HG02938 (cell line): ENCODE data around the gene TRPM2.
"Not testable (repeated sequence)": the region's sequence is repeated elsewhere in the genome, so short reads cannot be mapped to it uniquely, and the experiment has no call there.

Experiments used
- ATAC-seq: cut with Tn5 transposase; IDR thresholded peaks from one replicate; pipeline ENCODE4 v1.9.1; 2021; ENCODE audit warnings: mild to moderate bottlenecking, moderate library complexity; ENCODE audit not compliant: unreplicated experiment

TRPM2 gene

DNA sequence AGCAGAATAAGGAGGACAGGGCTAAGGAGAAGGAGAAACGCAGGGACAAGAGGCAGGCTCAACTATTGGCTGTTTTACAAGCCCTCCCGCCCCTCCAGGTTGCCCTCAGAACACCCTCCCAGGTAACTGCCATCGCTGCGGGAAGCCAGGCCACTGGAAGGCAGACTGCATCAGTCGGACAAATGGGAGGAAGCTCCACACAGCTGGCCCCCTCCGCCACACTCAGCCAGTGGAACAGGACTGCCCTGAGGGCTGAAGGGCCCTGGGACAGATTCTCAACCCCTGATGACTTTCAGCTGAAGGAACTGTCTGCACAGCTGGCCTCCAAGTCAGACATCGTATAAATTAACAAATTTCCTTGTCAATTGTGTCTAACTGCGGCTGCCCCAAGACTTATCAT is 123.7 kb downstream of the TRPM2 start:
- no peak for ATAC-seq

DNA sequence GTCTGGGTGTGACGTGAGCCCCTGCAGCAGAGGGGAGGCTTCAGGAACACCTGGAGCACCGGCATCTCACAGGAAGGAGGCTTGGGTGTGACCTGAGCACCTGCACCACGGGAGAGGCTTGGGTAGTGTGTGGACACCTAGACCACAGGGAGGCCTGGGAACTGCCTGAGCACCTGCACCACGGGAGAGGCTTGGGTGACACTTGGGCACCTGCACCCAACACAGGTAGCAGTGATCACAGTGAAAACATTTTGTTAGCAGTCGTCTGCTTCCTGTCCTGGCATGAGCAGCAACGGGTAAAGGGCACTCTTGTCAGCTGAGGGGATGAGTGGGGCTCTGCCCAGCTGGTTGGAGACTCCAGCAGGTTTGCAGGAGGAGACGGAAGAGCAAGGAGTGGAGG is 124.3 kb downstream of the TRPM2 start:
- no peak for ATAC-seq

DNA sequence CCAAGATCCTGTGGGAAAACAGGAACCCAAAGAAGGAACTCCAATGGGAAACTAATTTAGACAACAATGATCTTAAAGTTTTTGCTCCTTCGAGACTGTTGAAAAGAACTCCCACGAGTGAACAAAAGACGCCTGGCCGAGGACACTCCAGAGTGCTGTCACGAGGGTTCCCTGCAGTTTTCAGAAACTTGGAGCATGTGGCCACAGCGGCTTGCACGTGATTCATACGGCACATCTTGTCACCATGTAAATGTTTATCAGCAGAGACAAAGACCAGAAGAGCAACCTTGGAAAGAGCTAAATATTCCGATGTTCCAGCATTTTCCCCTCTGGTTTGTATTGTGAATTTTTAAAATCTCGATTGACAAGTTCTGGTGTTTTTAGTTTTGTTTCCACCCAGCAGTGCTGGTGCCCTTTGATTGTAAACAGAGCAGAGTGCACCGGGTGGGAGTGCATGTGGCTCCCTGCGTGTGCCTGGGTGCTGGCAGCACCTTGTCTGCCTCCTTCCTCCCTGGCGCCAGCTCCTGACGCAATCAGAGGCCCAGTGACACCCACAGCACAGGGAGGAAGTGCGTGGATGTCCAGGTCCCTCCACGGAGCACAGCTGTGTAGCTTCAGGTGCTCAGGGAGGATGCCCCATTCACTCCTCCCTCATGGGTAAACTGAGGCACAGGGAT is 124.8 kb downstream of the TRPM2 start:
- no peak for ATAC-seq

DNA sequence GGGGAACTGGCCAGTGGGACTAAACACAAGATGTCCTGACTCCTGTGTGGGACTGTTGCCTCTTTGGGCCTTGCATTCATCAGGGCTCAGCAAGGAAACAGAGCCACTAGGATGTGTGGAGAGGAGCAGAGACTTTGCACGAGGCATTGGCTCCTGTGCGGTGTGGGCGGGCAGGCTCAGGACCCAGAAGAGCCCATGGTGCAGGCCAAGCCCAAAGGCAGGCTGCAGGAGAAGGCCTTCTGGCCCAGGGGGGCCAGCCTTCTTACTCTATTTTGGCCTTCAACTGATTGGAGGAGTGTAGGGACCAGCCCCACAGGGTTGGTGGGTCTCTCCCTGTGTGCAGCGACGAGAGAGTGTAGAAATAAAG is 125.4 kb downstream of the TRPM2 start:
- no peak for ATAC-seq

DNA sequence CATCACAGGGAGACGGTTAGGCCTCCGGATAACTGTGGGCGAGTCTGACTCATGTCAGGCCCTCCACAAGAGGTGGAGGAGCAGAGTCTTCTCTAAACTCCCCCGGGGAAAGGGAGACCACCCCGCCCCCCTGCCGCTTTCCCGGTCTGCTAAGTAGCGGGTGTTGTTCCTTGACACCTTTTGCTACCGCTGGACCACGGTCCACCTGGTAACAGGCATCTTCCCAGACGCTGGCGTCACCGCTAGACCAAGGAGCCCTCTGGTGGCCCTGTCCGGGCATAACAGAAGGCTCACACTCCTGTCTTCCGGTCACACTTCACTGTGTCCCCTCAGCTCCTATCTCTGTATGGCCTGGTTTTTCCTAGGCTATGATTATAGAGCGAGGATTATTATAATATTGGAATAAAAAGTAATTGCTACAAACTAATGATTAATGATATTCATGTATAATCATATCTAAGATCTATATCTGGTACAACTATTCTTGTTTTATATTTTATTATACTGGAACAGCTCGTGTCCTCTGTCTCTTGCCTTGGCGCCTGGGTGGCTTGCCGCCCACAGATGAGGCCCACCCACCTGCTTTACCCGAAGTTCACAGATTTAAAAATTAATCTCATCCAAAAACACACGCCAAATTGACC is 126.3 kb downstream of the TRPM2 start:
- not testable (repeated sequence) for ATAC-seq

DNA sequence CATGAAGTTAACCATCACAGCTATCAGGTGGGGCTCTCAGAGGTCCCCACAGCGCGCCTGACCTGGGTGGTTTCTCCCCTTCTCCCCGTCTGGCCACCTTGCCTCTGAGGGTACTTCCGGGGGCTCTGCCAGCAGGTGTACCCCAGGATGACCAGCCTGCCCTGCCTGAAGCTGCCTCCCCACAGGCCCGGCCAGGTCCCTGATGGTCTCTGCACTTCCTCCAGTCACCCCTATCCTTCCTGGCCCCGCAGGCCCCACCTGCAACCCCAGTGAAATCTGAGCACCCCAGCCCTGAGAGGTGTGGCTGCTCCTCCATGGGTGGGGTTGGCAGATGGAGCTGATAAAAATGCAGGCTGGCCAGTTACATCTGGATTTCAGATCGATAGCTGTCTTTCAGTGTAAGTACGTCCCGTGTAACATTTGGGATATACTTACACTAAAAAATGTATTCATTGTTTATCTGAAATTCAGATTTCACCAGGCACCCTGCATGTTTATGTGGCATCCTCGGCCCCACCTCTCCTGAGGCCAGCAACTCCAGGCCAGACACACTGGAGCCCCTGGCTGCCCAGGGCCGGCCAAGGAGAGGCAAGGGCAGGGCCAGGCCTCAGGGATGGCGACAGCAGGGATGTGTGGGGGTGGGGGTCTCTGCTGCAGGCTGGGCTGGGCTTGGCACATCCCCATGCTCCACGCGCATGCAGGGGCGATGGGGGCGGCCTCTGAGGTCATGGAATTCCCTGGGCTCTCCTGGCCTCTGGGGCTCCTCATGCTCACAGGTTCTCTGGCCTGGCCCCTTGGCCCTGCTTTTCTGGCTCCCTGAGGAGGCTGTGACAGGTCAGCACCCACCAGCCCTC is 127.0 kb downstream of the TRPM2 start:
- no peak for ATAC-seq

DNA sequence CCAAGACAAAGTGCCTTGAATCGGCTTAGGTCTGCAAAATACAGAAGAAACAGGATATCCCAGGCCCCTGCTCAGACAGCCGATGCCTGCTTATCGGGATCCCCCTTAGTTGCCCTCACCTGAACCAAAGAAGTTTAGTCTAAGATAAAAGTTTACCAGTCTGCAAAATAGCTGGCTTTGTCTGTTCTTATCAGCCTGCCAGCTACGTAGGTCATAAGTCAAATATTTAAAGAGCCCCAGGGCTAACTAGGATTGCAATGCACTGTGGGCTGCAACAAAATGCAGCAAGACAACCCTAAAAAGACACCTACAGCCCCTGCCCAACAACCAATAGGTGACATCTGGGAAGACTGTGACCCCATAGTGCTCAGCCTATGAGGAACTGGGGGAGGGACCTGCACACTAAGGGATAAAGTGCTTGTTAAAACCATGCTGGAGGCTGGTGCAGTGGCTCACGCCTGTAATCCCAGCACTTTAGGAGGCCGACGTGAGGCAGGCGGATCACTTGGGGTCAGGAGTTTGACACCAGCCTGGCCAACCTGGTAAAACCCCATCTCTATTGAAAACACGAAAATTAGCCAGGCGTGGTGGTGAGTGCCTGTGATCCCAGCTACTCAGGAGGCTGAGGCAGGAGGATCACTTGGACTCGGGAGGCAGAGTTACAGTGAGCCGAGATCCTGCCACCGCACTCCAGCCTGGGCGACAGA is 129.3 kb downstream of the TRPM2 start:
- no peak for ATAC-seq

DNA sequence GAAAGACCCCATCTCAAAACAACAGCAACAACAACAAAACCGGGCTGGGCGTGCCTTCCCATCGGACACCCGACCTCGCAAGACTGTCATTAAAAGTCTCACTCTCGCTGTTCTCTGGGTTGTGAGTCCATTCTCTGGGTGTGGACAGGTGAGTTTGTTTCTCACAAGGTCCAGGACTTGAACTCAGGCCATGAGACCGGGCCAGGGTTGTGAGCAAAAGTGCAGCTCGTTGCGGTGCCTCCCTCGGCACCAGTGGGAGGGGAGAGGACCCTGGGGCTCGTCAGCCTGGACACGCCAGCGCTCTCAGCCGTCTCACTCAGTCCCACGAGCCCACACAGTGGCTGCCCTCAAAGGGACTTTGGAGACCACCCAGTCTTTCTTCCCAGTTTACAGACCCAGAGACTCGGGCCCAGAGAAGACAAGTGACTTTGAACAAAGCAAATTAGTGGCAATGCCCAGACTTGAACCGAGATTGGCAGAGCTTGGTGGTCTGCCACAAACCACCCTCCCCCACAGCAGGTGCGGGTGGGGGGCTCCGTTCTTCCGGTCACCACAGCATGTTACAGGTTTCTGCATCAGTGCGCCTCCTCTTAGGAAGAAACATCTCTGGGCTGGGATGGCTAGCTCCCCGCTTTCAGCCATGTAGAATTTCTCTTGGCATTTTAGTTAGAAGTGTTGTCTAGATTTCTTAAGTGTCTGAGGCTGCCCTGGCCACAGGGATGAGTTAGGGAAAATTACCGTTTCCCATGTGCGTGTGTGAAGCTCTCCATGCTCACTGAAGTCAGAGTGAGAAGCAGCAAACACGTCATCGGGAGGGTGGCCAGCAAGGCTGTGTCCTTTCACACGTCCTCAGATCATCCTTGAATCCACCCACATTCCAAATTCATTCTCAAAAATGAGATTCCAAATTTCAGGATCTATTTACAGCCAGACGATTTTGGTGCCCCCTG is 130.1 kb downstream of the TRPM2 start:
- no peak for ATAC-seq

DNA sequence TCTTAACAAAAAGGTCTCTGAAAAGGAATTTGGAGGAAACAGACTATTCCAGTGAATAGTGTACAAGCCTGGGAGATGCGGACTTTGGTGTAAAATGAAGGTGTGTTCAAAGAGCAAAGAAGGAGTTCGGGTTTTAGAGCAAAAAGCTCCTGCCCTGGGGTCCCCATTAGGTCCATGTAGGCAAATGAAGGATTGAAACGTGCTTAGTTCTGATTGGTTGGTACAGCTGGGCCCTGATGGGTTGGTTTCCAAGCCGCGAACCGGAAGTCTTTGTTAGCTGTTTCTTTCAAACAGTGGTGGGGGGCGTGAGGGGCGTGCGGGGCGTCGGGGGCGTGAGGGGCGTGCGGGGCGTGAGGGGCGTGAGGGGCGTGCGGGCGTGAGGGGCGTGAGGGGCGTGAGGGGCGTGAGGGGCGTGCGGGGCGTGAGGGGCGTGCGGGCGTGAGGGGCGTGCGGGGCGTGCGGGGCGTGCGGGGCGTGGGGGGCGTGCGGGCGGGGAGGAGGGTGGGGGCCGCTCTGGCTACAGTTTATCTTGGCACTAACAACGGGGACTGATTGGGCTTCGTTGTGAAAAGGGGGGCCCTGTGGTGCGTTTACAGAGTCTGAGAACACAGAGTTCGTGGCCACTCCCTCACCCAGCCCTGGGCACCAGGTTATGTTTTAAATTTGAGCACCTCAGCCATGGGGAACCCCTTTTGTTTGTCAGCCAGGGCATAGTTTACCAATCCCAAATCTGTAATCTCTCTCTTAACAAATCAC is 131.3 kb downstream of the TRPM2 start:
- ATAC-seq: no peak

DNA sequence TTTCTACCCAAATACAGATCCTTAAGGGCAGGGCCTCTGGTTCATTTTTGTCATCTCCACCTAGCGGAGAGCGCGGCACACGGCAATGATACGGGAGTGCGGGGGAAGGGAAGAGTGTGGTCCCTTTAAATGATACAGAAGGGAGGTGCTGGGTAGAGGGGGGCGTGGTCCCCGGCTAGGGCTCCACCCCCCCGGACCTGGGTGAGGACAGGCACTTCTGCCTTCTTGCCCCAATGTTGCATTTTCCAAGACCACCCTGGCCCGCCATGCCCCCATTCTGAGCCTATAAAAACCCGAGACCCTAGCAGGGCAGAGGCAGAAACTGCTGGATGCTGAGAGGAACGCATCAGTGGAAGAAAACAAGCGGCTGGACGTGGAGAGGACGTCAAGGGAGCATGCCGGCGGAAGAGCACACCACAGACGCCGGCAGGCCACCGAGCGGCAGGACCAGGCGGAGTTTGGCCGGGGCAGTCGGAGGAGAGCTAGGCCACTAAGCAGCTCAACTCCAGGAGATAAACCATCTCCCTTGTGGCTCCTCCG is 131.9 kb downstream of the TRPM2 start:
- ATAC-seq: no peak

DNA sequence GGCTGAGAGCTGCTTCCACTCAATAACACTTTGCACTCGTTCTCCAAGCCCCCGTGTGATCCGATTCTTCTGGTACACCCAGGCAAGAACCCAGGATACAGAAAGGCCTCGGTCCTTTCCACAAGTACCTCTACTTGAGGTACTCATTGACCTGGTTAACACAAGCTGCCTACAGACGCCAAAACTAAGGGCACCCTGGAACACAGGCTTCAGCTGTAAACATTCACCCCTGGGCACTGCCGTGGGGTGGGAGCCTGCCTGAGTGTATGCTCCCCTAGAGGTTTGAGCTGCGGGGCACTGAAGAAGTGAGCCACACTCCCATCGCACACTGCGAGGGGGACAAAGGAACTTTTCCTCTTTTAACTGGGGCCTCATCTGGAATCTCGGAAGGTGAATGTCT is 132.4 kb downstream of the TRPM2 start:
- no peak for ATAC-seq

DNA sequence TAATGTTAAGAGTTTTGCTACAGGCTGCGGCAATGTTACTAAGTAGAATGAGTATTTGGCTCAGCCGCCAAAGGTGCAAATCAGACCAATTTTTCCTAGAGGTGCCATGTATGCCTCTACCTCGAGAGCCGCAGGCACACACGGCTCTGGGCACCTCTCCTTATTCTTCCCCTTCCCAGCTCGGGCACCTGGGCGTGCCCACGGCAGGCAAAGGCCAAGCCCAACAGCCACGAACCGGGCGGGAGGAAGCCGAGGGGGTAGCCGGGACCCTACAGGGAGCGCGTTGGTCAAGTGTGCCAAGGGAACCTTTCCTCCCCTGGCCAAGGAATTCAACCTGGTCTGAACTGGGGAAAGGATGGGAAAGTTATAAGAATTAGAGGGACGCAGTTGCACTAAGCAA is 132.9 kb downstream of the TRPM2 start:
- ATAC-seq: no peak

DNA sequence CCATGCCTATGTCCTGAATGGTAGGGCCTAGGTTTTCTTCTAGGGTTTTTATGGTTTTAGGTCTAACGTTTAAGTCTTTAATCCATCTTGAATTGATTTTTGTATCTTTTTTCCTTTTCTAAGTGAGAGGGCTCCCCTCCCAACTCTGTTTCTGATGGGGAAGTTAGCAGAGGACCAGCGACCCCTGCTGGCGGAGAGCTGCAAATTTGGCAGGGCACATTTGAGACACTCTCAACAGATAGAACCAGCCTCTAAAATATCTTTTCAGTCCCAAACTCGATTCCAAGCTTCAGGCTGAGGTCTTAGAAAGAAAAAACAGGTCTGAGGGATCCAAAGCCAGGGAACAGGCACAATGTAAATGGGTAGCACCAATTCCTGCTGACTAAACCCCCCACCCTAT is 134.4 kb downstream of the TRPM2 start:
- ATAC-seq: no peak

DNA sequence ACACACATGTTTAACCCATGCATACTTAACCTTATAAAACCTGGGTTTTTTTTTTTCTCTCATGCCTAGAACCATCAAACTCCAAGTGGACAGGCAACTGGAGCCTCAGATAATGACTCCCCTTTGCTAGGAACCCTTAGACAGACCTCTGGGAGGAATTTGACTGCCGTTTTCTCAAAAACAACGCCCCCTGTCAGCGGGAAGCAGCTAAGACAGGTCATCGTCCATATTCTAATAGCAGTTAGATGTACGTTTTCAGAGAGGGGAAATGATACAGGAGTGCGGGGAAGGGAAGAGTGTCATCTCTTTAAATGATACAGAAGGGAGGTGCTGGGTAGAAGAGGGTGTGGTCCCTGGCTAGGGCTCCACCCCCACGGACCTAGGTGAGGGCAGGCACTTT is 136.5 kb downstream of the TRPM2 start:
- ATAC-seq: no peak

DNA sequence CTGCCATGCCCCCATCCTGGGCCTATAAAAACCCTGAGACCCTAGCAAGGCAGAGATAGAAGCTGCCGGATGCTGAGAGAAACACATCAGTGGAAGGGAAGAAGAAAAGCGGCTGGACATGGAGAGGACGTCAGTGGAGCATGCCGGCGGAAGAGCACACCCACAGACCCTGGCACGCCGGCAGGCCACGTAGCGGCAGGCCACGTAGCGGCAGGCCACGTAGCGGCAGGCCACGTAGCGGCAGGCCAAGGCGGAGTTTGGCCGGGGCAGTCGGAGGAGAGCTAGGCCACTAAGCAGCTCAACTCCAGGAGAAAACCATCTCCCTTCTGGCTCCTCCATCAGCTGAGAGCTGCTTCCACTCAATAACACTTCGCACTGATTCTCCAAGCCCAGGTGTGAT is 137.0 kb downstream of the TRPM2 start:
- ATAC-seq: no peak

DNA sequence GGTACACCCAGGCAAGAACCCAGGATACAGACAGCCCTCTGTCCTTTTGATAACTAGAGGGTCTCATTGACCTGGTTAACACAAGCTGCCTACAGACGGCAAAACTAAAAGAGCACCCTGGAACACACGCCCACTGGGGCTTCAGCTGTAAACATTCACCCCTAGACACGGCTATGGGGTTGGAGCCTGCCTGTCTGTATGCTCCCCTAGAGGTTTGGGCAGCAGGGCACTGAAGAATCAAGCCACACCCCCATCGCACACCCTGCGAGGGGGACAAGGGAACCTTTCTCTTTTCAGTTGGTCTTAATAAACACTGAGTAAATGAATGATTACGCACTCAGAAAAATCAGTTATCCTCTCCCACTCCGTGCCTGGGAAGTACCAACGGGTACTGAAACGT is 137.4 kb downstream of the TRPM2 start:
- ATAC-seq: no peak
